ENCODE results near the gene ELMOD1.

- no peak for TF ChIP-seq CTCF (IDR thresholded peaks at IDR 0.05)
- no peak for TF ChIP-seq POLR2A (IDR thresholded peaks at IDR 0.05)
These were observed 28.2 kb upstream of the ELMOD1 start for GRCh38 chr11:107562647-107563208.
